Activated CD8-positive, alpha-beta T cell treated with anti-CD3 and anti-CD28 coated beads for 36 hours (primary cell): Measurements from ENCODE around the gene TMC3. TPM values are rescaled to one million over a fixed set of nuclear protein-coding genes. Genes with fewer than 3 reads are reported as not detected.
"Not testable (repeated sequence)": the region's sequence is repeated elsewhere in the genome, so short reads cannot be mapped to it uniquely, and the experiment has no call there.

Source experiments
- ATAC-seq: fragments of 200-7000 bp; cut with Tn5 transposase; one replicate; pipeline ENCODE4 v1.10.0; 2021; ENCODE audit warnings: mild to moderate bottlenecking, moderate library complexity
- CTCF ChIA-PET: fragments of 350-600 bp; sonication (Branson Sonifier 250); formaldehyde crosslinking; loops from one replicate; lab custom pipeline; 2021; ENCODE audit warnings: antibody characterized with exemption; lab: Charles Lee
- POLR2A ChIA-PET: fragments of 350-600 bp; sonication (Branson Sonifier 250); formaldehyde crosslinking; loops from one replicate; lab custom pipeline; 2021; ENCODE audit warnings: antibody characterized with exemption; lab: Charles Lee
- DNase-seq: peaks from one replicate; pipeline ENCODE4 v3.0.0-alpha.2; 2020
- H3K27ac Mint-ChIP-seq: one replicate; pipeline ENCODE4 v1.8.0; 2021; ENCODE audit warnings: mild to moderate bottlenecking, mixed read lengths
- H3K27me3 Mint-ChIP-seq: one replicate; pipeline ENCODE4 v1.8.0; 2021; ENCODE audit warnings: mixed read lengths
- H3K36me3 Mint-ChIP-seq: one replicate; pipeline ENCODE4 v1.8.0; 2021; ENCODE audit warnings: low read depth, mixed read lengths
- H3K4me1 Mint-ChIP-seq: one replicate; pipeline ENCODE4 v1.8.0; 2021; ENCODE audit warnings: low read depth, mixed read lengths
- H3K4me3 Mint-ChIP-seq: one replicate; pipeline ENCODE4 v1.8.0; 2021; ENCODE audit warnings: mild to moderate bottlenecking, moderate library complexity, mixed read lengths
- H3K9me3 Mint-ChIP-seq: one replicate; pipeline ENCODE4 v1.8.0; 2021; ENCODE audit warnings: mixed read lengths
- intact Hi-C: fragments of 100-400 bp; cut with micrococcal nuclease; formaldehyde crosslinking; loops from one replicate; pipeline ENCODE4 v1.10.0; 2022
- total RNA-seq, 2 experiments: library from RNA; stranded (reverse); gene quantifications; one replicate each; pipeline ENCODE4 v1.2.3, GENCODE V29; 2021
- TF ChIP-seq, protein P1 (sequence below): fragments of 200-600 bp; IDR thresholded peaks from one replicate; pipeline ENCODE4 v1.8.0; 2022; ENCODE audit warnings: antibody characterized with exemption, mild to moderate bottlenecking

Gene TMC3
- total RNA-seq, 2 experiments from 2014 or later = not detected

DNA sequence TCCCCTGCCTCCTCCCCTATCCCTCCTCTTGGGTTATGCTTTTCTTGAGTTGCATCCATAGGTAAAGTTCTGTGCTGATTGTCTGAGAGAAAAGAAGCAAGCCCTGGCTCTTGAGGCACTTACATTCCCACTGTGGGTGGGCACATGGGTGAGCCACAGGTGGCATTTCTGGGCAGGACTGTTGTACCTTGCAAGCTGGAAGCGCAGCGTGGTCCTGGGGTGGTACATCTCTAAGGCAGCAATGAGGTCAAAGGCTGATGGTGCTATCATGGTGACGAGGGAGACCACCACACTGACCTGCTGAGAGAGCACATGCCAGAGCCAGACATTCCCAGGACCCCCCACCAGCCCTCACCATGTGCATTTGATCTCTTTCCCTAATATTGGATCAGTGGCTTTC lies 24.7 kb downstream of the TMC3 start:
- Mint-ChIP-seq H3K4me1 (peaks cover 5% of the 10 kb centered on the region), H3K27me3 (no peaks in the 10 kb centered on the region), H3K9me3 (no peaks in the 10 kb centered on the region), H3K4me3 (no peak overlapping the region), H3K36me3 (no peaks in the 10 kb centered on the region), H3K27ac (no peak overlapping the region)
- CTCF ChIA-PET = no interaction called here
- intact Hi-C loops = no loop called here
- POLR2A ChIA-PET = no interaction called here
- DNase-seq (no peak), ATAC-seq (no peak)
- TF ChIP-seq, protein P1, sequence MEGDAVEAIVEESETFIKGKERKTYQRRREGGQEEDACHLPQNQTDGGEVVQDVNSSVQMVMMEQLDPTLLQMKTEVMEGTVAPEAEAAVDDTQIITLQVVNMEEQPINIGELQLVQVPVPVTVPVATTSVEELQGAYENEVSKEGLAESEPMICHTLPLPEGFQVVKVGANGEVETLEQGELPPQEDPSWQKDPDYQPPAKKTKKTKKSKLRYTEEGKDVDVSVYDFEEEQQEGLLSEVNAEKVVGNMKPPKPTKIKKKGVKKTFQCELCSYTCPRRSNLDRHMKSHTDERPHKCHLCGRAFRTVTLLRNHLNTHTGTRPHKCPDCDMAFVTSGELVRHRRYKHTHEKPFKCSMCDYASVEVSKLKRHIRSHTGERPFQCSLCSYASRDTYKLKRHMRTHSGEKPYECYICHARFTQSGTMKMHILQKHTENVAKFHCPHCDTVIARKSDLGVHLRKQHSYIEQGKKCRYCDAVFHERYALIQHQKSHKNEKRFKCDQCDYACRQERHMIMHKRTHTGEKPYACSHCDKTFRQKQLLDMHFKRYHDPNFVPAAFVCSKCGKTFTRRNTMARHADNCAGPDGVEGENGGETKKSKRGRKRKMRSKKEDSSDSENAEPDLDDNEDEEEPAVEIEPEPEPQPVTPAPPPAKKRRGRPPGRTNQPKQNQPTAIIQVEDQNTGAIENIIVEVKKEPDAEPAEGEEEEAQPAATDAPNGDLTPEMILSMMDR = no peak

DNA sequence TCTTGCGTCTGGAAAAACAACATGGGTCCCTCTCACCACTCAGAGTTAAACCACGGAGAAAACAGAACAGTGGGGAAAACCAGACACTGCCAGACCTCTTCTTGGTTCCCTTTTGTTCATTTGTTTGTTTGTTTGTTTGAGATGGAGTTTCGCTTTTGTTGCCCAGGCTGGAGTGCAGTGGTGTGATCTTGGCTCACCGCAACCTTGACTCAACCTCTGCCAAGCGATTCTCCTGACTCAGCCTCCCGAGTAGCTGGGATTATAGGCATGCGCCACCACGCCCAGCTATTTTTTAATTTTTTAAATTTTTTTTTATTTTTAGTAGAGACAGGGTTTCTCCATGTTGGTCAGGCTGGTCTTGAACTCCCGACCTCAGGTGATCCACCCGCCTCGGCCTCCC lies 25.3 kb downstream of the TMC3 start:
- intact Hi-C loops, H3K36me3 Mint-ChIP-seq, H3K4me3 Mint-ChIP-seq, H3K27ac Mint-ChIP-seq, ATAC-seq, DNase-seq, POLR2A ChIA-PET, H3K27me3 Mint-ChIP-seq, H3K4me1 Mint-ChIP-seq, H3K9me3 Mint-ChIP-seq: not testable (repeated sequence)
- CTCF ChIA-PET = interaction anchor here (1.1 kb wide), 1 partner anchor 82 kb away, joined by 3 read pairs; no protein-coding TSS in a partner anchor

DNA sequence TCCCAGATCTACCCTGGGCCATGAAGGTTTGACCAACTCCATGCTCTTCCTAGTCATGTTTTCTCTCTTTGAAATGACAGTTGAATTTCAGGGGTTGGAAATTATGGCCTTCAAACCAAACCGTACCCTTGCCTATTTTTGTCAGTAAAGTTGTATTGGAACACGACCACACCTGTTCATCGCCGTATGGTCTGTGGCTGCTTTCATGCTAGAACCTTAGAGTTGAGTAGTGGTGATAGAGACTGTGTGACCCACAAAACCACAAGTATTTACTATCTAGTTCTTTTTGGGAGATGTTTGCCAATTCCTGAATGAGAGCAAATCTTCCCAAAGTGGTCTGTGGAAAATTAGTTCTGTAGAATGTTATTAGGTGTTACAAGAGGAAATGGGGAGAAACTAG lies 26.1 kb downstream of the TMC3 start:
- ChIA-PET POLR2A (no interaction called here), CTCF (interaction anchor here (1.1 kb wide), 1 partner anchor 82 kb away, joined by 3 read pairs; no protein-coding TSS in a partner anchor)
- Mint-ChIP-seq H3K4me1 (peaks cover 5% of the 10 kb centered on the region), H3K27ac (no peak overlapping the region), H3K4me3 (no peak overlapping the region), H3K9me3 (no peaks in the 10 kb centered on the region), H3K36me3 (no peaks in the 10 kb centered on the region), H3K27me3 (no peaks in the 10 kb centered on the region)
- intact Hi-C loops = no loop called here
- DNase-seq (no peak), ATAC-seq (no peak)
- TF ChIP-seq, protein P1 = no peak

DNA sequence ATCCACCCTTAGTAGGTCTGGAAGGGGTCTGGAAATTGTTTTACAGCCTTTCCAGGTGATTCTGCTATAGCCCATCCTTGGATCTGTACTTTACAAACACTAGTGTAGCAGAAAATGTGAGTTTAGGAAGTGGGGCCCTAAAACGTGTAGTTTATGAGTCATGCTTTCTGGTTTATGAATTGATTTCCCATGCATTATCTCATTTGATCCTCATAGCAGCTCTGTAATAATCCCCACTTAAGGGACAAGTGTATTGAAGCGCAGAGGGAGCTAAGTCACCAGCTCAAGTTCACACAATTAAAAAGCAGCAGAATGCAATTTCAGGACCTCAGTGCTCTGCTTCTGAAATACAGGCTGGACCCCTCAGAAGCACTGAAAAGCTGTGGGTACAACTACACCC lies 27.4 kb downstream of the TMC3 start:
- H3K4me1 Mint-ChIP-seq = peaks cover 5% of the 10 kb centered on the region
- no peaks in the 10 kb centered on the region for H3K36me3 Mint-ChIP-seq
- ATAC-seq (no peak), DNase-seq (no peak)
- H3K4me3 Mint-ChIP-seq = no peak overlapping the region
- H3K9me3 Mint-ChIP-seq = no peaks in the 10 kb centered on the region
- CTCF ChIA-PET = no interaction called here
- POLR2A ChIA-PET = no interaction called here
- no peaks in the 10 kb centered on the region for H3K27me3 Mint-ChIP-seq
- TF ChIP-seq, protein P1 = no peak
- no peak overlapping the region for H3K27ac Mint-ChIP-seq
- intact Hi-C loops = no loop called here

DNA sequence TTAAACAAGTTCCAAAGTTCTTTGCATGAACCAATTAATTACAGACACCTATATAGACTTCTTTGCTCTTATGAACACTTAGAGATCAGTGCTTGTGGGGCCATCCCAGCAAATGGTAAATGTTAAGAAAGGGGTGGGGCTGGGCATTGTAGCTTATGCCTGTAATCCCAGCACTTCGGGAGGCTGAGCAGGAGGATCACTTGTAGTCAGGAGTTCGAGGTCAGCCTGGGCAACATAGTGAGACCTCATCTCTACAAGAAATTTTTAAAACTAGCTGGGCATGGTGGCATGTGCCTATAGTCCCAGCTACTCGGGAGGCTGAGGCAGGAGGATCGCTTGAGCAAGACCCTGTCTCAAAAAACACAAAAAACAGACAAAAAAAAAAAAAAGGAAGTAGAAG lies 30.6 kb downstream of the TMC3 start:
- Mint-ChIP-seq H3K4me3 (no peak overlapping the region), H3K27ac (no peak overlapping the region), H3K9me3 (no peaks in the 10 kb centered on the region), H3K4me1 (peaks cover 5% of the 10 kb centered on the region), H3K27me3 (no peaks in the 10 kb centered on the region), H3K36me3 (no peaks in the 10 kb centered on the region)
- ATAC-seq (no peak), DNase-seq (no peak)
- ChIA-PET POLR2A (no interaction called here), CTCF (interaction anchor here (0.6 to 1.6 kb wide), 2 partner anchors 69 to 861 kb away, joined by 3 to 5 read pairs; no protein-coding TSS in a partner anchor)
- TF ChIP-seq, protein P1 = no peak
- intact Hi-C loops = no loop called here
